CD8-positive, alpha-beta memory T cell (primary cell): ENCODE results near the gene SAYSD1. TPM values are rescaled to one million over a fixed set of nuclear protein-coding genes. Genes with fewer than 3 reads are reported as not detected.

Source experiments
- CTCF ChIA-PET: fragments of 350-600 bp; sonication (Branson Sonifier 250); formaldehyde crosslinking; loops from one replicate; lab custom pipeline; 2021; ENCODE audit warnings: antibody characterized with exemption; lab: Charles Lee
- POLR2A ChIA-PET: fragments of 350-600 bp; sonication (Branson Sonifier 250); formaldehyde crosslinking; loops from one replicate; lab custom pipeline; 2021; ENCODE audit warnings: antibody characterized with exemption; lab: Charles Lee
- DNase-seq, 5 donors: peaks; one replicate each; pipeline versions ENCODE4 v3.0.0 to v3.0.0-alpha.2; 2020 to 2022; ENCODE audit warnings: mixed read lengths in 1 of 5
- H3K27ac ChIP-seq: one replicate; pipeline ENCODE4 v1.7.0; 2013; ENCODE audit warnings: low read depth, mild to moderate bottlenecking, low read length, moderate library complexity
- H3K27me3 ChIP-seq: 2 replicates; pipeline ENCODE4 v1.7.0; 2013; ENCODE audit warnings: low read length, mild to moderate bottlenecking; ENCODE audit not compliant: insufficient read depth, poor library complexity, severe bottlenecking
- H3K36me3 ChIP-seq: 2 replicates; pipeline ENCODE4 v1.7.0; 2013; ENCODE audit warnings: mild to moderate bottlenecking, low read length, moderate library complexity; ENCODE audit not compliant: insufficient read depth
- H3K4me1 ChIP-seq: 2 replicates; pipeline ENCODE4 v1.7.0; 2013; ENCODE audit warnings: mild to moderate bottlenecking, low read length, moderate library complexity; ENCODE audit not compliant: insufficient read depth
- H3K4me3 ChIP-seq: 2 replicates; pipeline ENCODE4 v1.7.0; 2013; ENCODE audit warnings: mild to moderate bottlenecking, low read length
- H3K9me3 ChIP-seq: 2 replicates; pipeline ENCODE4 v1.7.0; 2013; ENCODE audit warnings: mild to moderate bottlenecking, low read length
- H3K27ac Mint-ChIP-seq, 8 donors: one replicate each; pipeline ENCODE4 v1.8.0; 2020 to 2021; ENCODE audit warnings: mixed read lengths in 8 of 8, mild to moderate bottlenecking in 6 of 8, inconsistent platforms in 3 of 8, moderate library complexity in 3 of 8
- H3K27me3 Mint-ChIP-seq, 2 donors: one replicate each; pipeline ENCODE4 v1.8.0; 2020 to 2021; ENCODE audit warnings: mixed read lengths in 2 of 2, mild to moderate bottlenecking in 1 of 2, moderate library complexity in 1 of 2
- H3K36me3 Mint-ChIP-seq, 3 donors: one replicate each; pipeline ENCODE4 v1.8.0; 2020 to 2021; ENCODE audit warnings: mixed read lengths in 3 of 3, inconsistent platforms in 1 of 3, mild to moderate bottlenecking in 1 of 3
- H3K4me1 Mint-ChIP-seq, 3 donors: one replicate each; pipeline ENCODE4 v1.8.0; 2020 to 2021; ENCODE audit warnings: mixed read lengths in 3 of 3, inconsistent platforms in 1 of 3, mild to moderate bottlenecking in 1 of 3
- H3K4me3 Mint-ChIP-seq, 7 donors: one replicate each; pipeline ENCODE4 v1.8.0; 2020 to 2021; ENCODE audit warnings: mixed read lengths in 7 of 7, mild to moderate bottlenecking in 6 of 7, moderate library complexity in 4 of 7, inconsistent platforms in 2 of 7
- H3K9me3 Mint-ChIP-seq, 5 donors: one replicate each; pipeline ENCODE4 v1.8.0; 2020 to 2022; ENCODE audit warnings: mixed read lengths in 5 of 5, mild to moderate bottlenecking in 3 of 5, moderate library complexity in 2 of 5, inconsistent platforms in 1 of 5
- polyA plus RNA-seq: library from polyadenylated mRNA; unstranded; fragments of 300-500 nt; fragmentation: Illumina TruSeq; gene quantifications from one replicate; pipeline ENCODE4 v1.2.3, GENCODE V29; 2021
- total RNA-seq, 2 experiments: library from RNA; stranded (reverse); gene quantifications; one replicate each; pipeline ENCODE4 v1.2.3, GENCODE V29; 2021

Gene SAYSD1
- total and polyA plus RNA-seq, 3 experiments from 2014 or later = 10.3 to 15.6 (median 11.6) TPM

- POLR2A ChIA-PET = no interaction called here
- H3K27ac Mint-ChIP-seq = peak overlapping the region in 1 of 8 donors; percentile 21
- no peaks in the 10 kb centered on the region for H3K4me1 ChIP-seq
- H3K36me3 Mint-ChIP-seq = no peaks in the 10 kb centered on the region
- no peak overlapping the region for H3K4me3 Mint-ChIP-seq
- H3K36me3 ChIP-seq = no peaks in the 10 kb centered on the region
- no peak overlapping the region for H3K27ac ChIP-seq
- no peak for DNase-seq
- H3K9me3 Mint-ChIP-seq = no peaks in the 10 kb centered on the region
- CTCF ChIA-PET = no interaction called here
- no peaks in the 10 kb centered on the region for H3K4me1 Mint-ChIP-seq
- no peaks in the 10 kb centered on the region for H3K9me3 ChIP-seq
- peaks cover 19 to 29% of the 10 kb centered on the region in 2 donors for H3K27me3 Mint-ChIP-seq
- peaks cover 4% of the 10 kb centered on the region for H3K27me3 ChIP-seq
- H3K4me3 ChIP-seq = no peak overlapping the region
These were observed 51.5 kb downstream of the SAYSD1 start for GRCh38 chr6:39063526-39063925.

DNA sequence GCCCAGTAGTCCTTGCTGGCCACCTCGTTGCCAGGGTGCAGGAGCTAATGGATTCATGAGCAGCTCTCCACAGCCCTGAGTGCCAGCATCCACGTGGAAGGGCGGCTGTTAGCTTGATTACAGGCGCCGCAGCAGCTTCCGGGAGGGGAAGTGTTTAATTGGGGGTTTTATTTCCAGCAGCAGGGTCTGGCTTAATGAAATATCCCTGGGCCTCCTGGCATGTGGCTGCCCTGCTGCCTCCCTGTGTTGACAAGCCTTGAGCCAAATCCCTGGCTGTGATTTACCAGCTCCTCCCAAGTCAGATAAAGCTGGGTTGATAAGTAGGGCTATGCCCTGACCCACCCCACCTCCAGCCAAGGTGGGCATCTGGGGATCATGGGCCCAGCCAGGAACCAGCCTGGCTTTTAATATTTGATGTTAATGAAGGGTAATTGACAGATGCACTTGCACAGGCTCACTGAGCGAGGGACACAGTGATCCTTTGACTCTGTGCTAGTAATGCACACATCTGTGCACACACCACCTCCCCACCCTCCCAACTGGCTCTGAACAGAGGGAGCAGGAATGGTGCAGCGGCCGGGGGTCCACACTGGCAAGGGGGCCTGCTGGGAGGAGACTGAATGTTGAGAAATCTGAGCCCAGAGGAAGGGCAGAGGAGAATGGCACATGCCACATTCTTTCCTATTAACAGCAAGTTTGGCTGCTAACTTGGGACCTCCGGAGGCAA is 52.8 kb downstream of the SAYSD1 start:
- Histone ChIP-seq H3K36me3 (no peaks in the 10 kb centered on the region), H3K27me3 (peaks cover 4% of the 10 kb centered on the region), H3K4me1 (no peaks in the 10 kb centered on the region), H3K9me3 (no peaks in the 10 kb centered on the region), H3K27ac (no peak overlapping the region), H3K4me3 (no peak overlapping the region)
- ChIA-PET POLR2A (no interaction called here), CTCF (no interaction called here)
- Mint-ChIP-seq H3K27me3 (peaks cover 19 to 36% of the 10 kb centered on the region in 2 donors), H3K36me3 (no peaks in the 10 kb centered on the region), H3K4me3 (no peak overlapping the region), H3K9me3 (no peaks in the 10 kb centered on the region), H3K27ac (no peak overlapping the region), H3K4me1 (no peaks in the 10 kb centered on the region)
- DNase-seq = no peak

GRCh38 chr6:39061588-39061987 is 53.4 kb downstream of the SAYSD1 start:
- Histone ChIP-seq H3K9me3 (no peaks in the 10 kb centered on the region), H3K4me3 (no peak overlapping the region), H3K27ac (no peak overlapping the region), H3K4me1 (no peaks in the 10 kb centered on the region), H3K36me3 (no peaks in the 10 kb centered on the region), H3K27me3 (peaks cover 4% of the 10 kb centered on the region)
- no peak overlapping the region for H3K4me3 Mint-ChIP-seq
- DNase-seq = no peak
- peaks cover 16 to 39% of the 10 kb centered on the region in 2 donors for H3K27me3 Mint-ChIP-seq
- H3K4me1 Mint-ChIP-seq = no peaks in the 10 kb centered on the region
- no peaks in the 10 kb centered on the region for H3K9me3 Mint-ChIP-seq
- H3K36me3 Mint-ChIP-seq = no peaks in the 10 kb centered on the region
- ChIA-PET CTCF (no interaction called here), POLR2A (no interaction called here)
- no peak overlapping the region for H3K27ac Mint-ChIP-seq

DNA sequence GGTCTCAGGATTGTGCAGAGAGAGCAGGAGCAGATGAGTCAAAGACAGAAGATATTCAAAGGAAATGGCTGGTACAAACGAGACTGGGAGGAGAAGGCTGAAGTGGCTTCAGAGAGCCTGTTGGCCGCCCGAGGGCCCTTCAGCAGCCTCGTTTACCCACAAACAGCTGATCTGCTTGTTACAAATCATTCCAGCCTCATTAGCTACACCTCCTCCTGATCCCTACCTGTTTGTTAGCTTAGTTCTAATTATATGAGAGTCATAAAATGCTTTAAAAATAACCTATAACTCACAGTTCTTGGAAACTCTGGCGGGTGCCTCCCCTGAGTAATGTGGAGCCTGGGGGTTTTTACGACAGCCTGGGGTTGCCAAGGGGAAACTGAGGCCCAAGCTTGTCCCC is 53.8 kb downstream of the SAYSD1 start:
- Histone ChIP-seq H3K4me3 (no peak overlapping the region), H3K4me1 (no peaks in the 10 kb centered on the region), H3K27me3 (peaks cover 1% of the 10 kb centered on the region), H3K27ac (no peak overlapping the region), H3K9me3 (no peaks in the 10 kb centered on the region), H3K36me3 (no peaks in the 10 kb centered on the region)
- no peak overlapping the region for H3K27ac Mint-ChIP-seq
- H3K27me3 Mint-ChIP-seq = peaks cover 18 to 42% of the 10 kb centered on the region in 2 donors
- H3K9me3 Mint-ChIP-seq = no peaks in the 10 kb centered on the region
- no peaks in the 10 kb centered on the region for H3K36me3 Mint-ChIP-seq
- no peak overlapping the region for H3K4me3 Mint-ChIP-seq
- no peaks in the 10 kb centered on the region for H3K4me1 Mint-ChIP-seq
- ChIA-PET POLR2A (no interaction called here), CTCF (no interaction called here)
- no peak for DNase-seq

- Histone ChIP-seq H3K4me3 (no peak overlapping the region), H3K27ac (no peak overlapping the region), H3K36me3 (no peaks in the 10 kb centered on the region), H3K9me3 (no peaks in the 10 kb centered on the region), H3K27me3 (no peaks in the 10 kb centered on the region), H3K4me1 (no peaks in the 10 kb centered on the region)
- Mint-ChIP-seq H3K4me1 (no peaks in the 10 kb centered on the region), H3K27ac (no peak overlapping the region), H3K4me3 (no peak overlapping the region), H3K36me3 (no peaks in the 10 kb centered on the region), H3K9me3 (no peaks in the 10 kb centered on the region), H3K27me3 (peaks cover 20 to 42% of the 10 kb centered on the region in 2 donors)
- POLR2A ChIA-PET = no interaction called here
- no peak for DNase-seq
- CTCF ChIA-PET = no interaction called here
These were observed 54.4 kb downstream of the SAYSD1 start for GRCh38 chr6:39060467-39061160.

DNA sequence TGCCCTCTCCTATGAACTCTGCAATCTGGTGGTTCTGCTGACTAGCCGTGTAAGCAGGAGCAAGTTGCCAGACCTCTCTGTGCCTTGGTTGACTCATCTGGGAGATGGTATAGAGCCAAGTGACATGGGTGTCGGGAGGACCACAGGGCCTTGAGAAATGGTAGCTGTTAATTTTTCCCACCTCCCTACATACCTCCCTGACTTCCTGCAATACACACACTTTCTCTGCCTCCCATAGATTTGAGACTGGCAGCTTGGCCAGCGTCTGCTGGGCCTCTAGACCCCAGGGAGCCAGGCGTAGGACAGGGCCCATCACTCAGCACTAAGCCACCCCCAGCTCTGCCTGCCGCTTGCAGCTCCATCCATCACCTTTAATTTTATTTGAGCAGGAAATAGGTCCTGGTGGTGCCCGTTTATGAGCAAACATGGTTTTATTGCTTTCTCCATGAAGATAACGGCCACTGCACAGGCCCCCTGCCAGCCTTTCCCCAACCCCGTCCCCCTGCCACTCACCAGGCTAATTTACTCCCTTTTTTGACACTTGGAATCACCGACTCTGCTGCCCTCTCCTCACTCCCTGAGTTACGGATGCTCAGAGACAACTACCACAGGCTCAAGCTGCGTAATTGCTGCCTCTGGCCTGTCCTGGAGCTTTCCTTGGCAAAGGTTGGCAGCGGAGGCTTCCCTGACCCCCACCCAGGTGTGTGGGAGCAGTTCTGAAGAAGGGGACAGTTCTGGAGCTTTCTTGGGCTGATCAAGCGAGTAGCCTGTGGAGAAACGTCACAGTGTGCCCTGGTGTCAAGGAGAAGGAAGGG is 55.3 kb downstream of the SAYSD1 start:
- H3K9me3 ChIP-seq = no peaks in the 10 kb centered on the region
- H3K4me3 ChIP-seq = no peak overlapping the region
- POLR2A ChIA-PET = no interaction called here
- Mint-ChIP-seq H3K27ac (peak overlapping the region in 1 of 8 donors; percentile 80), H3K9me3 (no peaks in the 10 kb centered on the region), H3K4me3 (no peak overlapping the region), H3K27me3 (peaks cover 13 to 36% of the 10 kb centered on the region in 2 donors), H3K36me3 (no peaks in the 10 kb centered on the region), H3K4me1 (no peaks in the 10 kb centered on the region)
- H3K36me3 ChIP-seq = no peaks in the 10 kb centered on the region
- no peak overlapping the region for H3K27ac ChIP-seq
- no peaks in the 10 kb centered on the region for H3K27me3 ChIP-seq
- no peaks in the 10 kb centered on the region for H3K4me1 ChIP-seq
- no peak for DNase-seq
- CTCF ChIA-PET = interaction anchor here (0.6 kb wide), 1 partner anchor 112 kb away, joined by 3 read pairs; no protein-coding TSS in a partner anchor

DNA sequence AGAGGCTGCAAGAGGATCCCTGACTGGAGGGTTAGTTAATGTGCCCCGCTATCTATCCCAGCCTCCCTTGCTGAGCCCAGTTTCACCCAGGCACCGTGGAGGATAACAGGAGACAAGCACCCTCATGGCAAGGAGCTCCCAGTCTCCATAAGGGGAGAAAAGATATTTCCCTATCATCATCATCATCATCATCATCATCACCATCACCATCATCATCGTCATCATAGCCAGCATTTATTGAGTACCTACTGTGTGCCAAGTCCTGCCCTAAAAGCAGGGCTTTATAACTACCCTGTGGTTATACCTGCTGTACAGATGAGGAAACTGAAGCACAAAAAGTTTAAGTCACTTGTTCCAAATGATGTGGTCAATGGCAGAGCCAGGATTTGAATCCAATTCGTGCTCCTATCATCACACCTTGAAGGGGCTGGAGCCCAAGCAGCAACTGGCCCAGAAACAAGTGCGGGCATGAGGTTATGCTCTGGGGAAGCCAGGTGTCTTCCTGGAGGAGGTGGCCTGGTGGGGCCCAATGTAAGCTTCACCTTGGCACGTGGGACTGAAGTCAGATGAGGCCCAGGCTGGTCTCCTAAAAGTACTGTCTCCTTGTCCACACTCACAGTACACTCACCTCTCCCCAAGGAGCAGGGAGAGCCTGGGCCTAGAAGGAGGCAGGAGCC is 56.4 kb downstream of the SAYSD1 start:
- Histone ChIP-seq H3K27ac (no peak overlapping the region), H3K4me3 (no peak overlapping the region), H3K27me3 (no peaks in the 10 kb centered on the region), H3K4me1 (no peaks in the 10 kb centered on the region), H3K36me3 (no peaks in the 10 kb centered on the region), H3K9me3 (no peaks in the 10 kb centered on the region)
- Mint-ChIP-seq H3K4me3 (no peak overlapping the region), H3K27me3 (peaks cover 13 to 43% of the 10 kb centered on the region in 2 donors), H3K4me1 (no peaks in the 10 kb centered on the region), H3K27ac (no peak overlapping the region), H3K9me3 (no peaks in the 10 kb centered on the region), H3K36me3 (no peaks in the 10 kb centered on the region)
- POLR2A ChIA-PET = no interaction called here
- CTCF ChIA-PET = interaction anchor here (1.3 kb wide), 1 partner anchor 20 kb away, joined by 3 read pairs; no protein-coding TSS in a partner anchor
- no peak for DNase-seq
